Measurements from ENCODE around the gene PPARA.

Gene PPARA

DNA sequence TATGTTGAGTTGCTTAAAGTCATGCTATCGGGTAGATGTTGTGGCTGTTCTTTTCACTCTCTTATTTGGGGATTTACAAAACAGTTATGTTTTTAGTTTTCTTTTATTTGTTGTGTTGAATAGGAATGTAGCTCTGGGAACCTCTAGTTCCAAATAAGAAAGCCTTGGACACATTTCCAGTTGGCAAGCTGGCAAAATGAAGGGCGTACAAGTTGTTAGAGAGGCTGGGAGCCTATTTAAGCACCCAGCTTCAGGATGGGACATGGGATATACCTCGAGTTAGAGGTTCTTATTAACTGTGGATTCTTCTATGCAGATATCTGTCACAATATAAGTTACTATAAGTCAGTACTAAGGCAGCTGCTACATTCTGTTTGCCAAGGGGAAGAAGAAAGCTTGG, 22.8 kb downstream of the PPARA start:
- H3K27me3 ChIP-seq (replicated peaks; ENCODE audit: insufficient read depth, low read length) = no peaks in the 10 kb centered on the region
- no peaks in the 10 kb centered on the region for H3K4me1 ChIP-seq (ENCODE audit: low read length)
- H3K4me3 ChIP-seq (ENCODE audit: low read length) = no peak overlapping the region
- no peak overlapping the region for H3K4me2 ChIP-seq (ENCODE audit: low read depth, low read length)
- no peaks in the 10 kb centered on the region for H3K79me2 ChIP-seq (ENCODE audit: low read length)
- no peaks in the 10 kb centered on the region for H4K20me1 ChIP-seq (ENCODE audit: insufficient read depth, low read length)
- no peaks in the 10 kb centered on the region for H3K9me3 ChIP-seq (replicated peaks; ENCODE audit: insufficient read depth, low read length)
- H2AFZ ChIP-seq (ENCODE audit: low read length) = no peak overlapping the region
- H3K9me2 ChIP-seq (replicated peaks; ENCODE audit: insufficient read depth, low read length) = no peaks in the 10 kb centered on the region
- DNase-seq = no peak
- no peak overlapping the region for H3K27ac ChIP-seq (ENCODE audit: low read length)
- H3K9ac ChIP-seq (ENCODE audit: low read length) = no peak overlapping the region
- no peaks in the 10 kb centered on the region for H3K36me3 ChIP-seq (replicated peaks; ENCODE audit: insufficient read depth, low read length)
- no peaks in the 10 kb centered on the region for H3F3A ChIP-seq (ENCODE audit: insufficient read depth, low read length)
- no peak for TF ChIP-seq EZH2phosphoT487 (IDR thresholded peaks at IDR 0.05; ENCODE audit: low read length)

DNA sequence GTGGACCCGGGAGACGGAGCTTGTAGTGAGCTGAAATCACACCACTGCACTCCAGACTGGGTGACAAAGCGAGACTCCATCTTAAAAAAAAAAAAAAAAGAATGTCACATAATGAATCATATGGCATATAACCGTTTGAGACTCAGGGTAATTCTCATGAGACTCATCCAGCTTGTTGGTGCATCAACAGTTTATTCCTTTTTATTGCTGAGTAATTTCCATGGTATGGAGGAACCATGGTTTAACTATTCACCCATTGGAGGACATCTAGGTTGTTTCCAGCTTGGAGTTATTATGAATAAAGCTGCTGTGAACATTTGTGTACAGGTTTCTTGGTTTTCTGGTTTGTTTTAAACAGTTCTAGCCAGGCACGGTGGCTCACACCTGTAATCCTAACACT, 25.3 kb downstream of the PPARA start:
- Histone ChIP-seq H3K4me2 (ENCODE audit: low read depth, low read length) (no peak overlapping the region), H3K9me2 (replicated peaks; ENCODE audit: insufficient read depth, low read length) (no peaks in the 10 kb centered on the region), H3K4me3 (ENCODE audit: low read length) (no peak overlapping the region), H3F3A (ENCODE audit: insufficient read depth, low read length) (no peaks in the 10 kb centered on the region), H2AFZ (ENCODE audit: low read length) (no peak overlapping the region), H4K20me1 (ENCODE audit: insufficient read depth, low read length) (no peaks in the 10 kb centered on the region), H3K79me2 (ENCODE audit: low read length) (no peaks in the 10 kb centered on the region), H3K9me3 (replicated peaks; ENCODE audit: insufficient read depth, low read length) (no peaks in the 10 kb centered on the region), H3K36me3 (replicated peaks; ENCODE audit: insufficient read depth, low read length) (no peaks in the 10 kb centered on the region), H3K9ac (ENCODE audit: low read length) (no peak overlapping the region), H3K4me1 (ENCODE audit: low read length) (no peaks in the 10 kb centered on the region), H3K27ac (ENCODE audit: low read length) (no peak overlapping the region), H3K27me3 (replicated peaks; ENCODE audit: insufficient read depth, low read length) (no peaks in the 10 kb centered on the region)
- no peak for DNase-seq
- no peak for TF ChIP-seq EZH2phosphoT487 (IDR thresholded peaks at IDR 0.05; ENCODE audit: low read length)
- TF ChIP-seq EZH2 (optimal IDR thresholded peaks at IDR 0.05; ENCODE audit: low read depth, low read length) = no peak
- no peak for TF ChIP-seq CTCF (IDR thresholded peaks at IDR 0.05; ENCODE audit: low read length)

DNA sequence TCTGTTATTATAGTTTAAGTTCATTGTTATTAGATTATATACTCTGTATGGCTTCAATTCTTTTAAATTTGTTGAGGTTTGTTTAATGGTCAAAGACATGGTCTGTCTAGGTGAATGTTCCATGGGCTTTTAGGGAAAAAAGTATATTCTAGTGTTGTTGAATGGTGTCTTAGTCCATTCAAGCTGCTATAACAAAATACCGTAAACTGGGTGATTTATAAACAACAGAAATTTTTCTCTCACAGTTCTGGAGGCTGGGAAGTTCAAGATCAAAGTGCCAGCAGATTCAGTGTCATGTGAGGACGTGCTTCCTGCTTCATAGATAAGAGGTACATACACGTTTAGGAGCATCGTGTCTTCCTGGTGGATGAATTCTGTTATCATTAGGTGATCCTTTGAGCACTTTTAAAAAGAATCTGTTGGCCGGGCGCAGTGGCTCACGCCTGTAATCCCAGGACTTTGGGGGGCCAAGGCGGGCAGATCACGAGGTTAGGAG, 26.2 kb downstream of the PPARA start:
- Histone ChIP-seq H3K36me3 (replicated peaks; ENCODE audit: insufficient read depth, low read length) (no peaks in the 10 kb centered on the region), H3K4me1 (ENCODE audit: low read length) (no peaks in the 10 kb centered on the region), H3F3A (ENCODE audit: insufficient read depth, low read length) (no peaks in the 10 kb centered on the region), H3K9me2 (replicated peaks; ENCODE audit: insufficient read depth, low read length) (no peaks in the 10 kb centered on the region), H3K4me2 (ENCODE audit: low read depth, low read length) (no peak overlapping the region), H2AFZ (ENCODE audit: low read length) (no peak overlapping the region), H3K27me3 (replicated peaks; ENCODE audit: insufficient read depth, low read length) (no peaks in the 10 kb centered on the region), H4K20me1 (ENCODE audit: insufficient read depth, low read length) (no peaks in the 10 kb centered on the region), H3K79me2 (ENCODE audit: low read length) (no peaks in the 10 kb centered on the region), H3K4me3 (ENCODE audit: low read length) (no peak overlapping the region), H3K27ac (ENCODE audit: low read length) (no peak overlapping the region), H3K9me3 (replicated peaks; ENCODE audit: insufficient read depth, low read length) (no peaks in the 10 kb centered on the region), H3K9ac (ENCODE audit: low read length) (no peak overlapping the region)
- TF ChIP-seq EZH2phosphoT487 (IDR thresholded peaks at IDR 0.05; ENCODE audit: low read length) (no peak), CTCF (IDR thresholded peaks at IDR 0.05; ENCODE audit: low read length) (no peak)
- DNase-seq = no peak

- Histone ChIP-seq H3K9ac (ENCODE audit: low read length) (no peak overlapping the region), H3F3A (ENCODE audit: insufficient read depth, low read length) (no peaks in the 10 kb centered on the region), H3K9me2 (replicated peaks; ENCODE audit: insufficient read depth, low read length) (no peaks in the 10 kb centered on the region), H4K20me1 (ENCODE audit: insufficient read depth, low read length) (no peaks in the 10 kb centered on the region), H3K4me3 (ENCODE audit: low read length) (no peak overlapping the region), H3K4me2 (ENCODE audit: low read depth, low read length) (no peak overlapping the region), H3K27me3 (replicated peaks; ENCODE audit: insufficient read depth, low read length) (no peaks in the 10 kb centered on the region), H2AFZ (ENCODE audit: low read length) (no peak overlapping the region), H3K36me3 (replicated peaks; ENCODE audit: insufficient read depth, low read length) (no peaks in the 10 kb centered on the region), H3K9me3 (replicated peaks; ENCODE audit: insufficient read depth, low read length) (no peaks in the 10 kb centered on the region), H3K79me2 (ENCODE audit: low read length) (no peaks in the 10 kb centered on the region), H3K27ac (ENCODE audit: low read length) (no peak overlapping the region), H3K4me1 (ENCODE audit: low read length) (no peaks in the 10 kb centered on the region)
- no peak for DNase-seq
- TF ChIP-seq EZH2phosphoT487 (IDR thresholded peaks at IDR 0.05; ENCODE audit: low read length) (no peak), EZH2 (optimal IDR thresholded peaks at IDR 0.05; ENCODE audit: low read depth, low read length) (no peak), CTCF (IDR thresholded peaks at IDR 0.05; ENCODE audit: low read length) (no peak)
These were observed 28.6 kb downstream of the PPARA start for GRCh38 chr22:46178755-46179505.

All from MM.1S (cell line).